Measurements from ENCODE around the gene PTH2.

The PTH2 gene

GRCh38 chr19:49433240-49433901, 10.1 kb upstream of the PTH2 start:
- Histone ChIP-seq H4K20me1 (ENCODE audit: insufficient read depth, low read length) (no peaks in the 10 kb centered on the region), H3K27ac (ENCODE audit: low read length) (no peak overlapping the region), H3K9ac (ENCODE audit: low read length) (no peak overlapping the region), H2AFZ (ENCODE audit: low read length) (no peak overlapping the region), H3K4me3 (ENCODE audit: low read length) (no peak overlapping the region), H3K4me2 (ENCODE audit: low read depth, low read length) (no peak overlapping the region), H3K79me2 (ENCODE audit: low read length) (no peaks in the 10 kb centered on the region), H3K36me3 (replicated peaks; ENCODE audit: insufficient read depth, low read length) (no peaks in the 10 kb centered on the region), H3F3A (ENCODE audit: insufficient read depth, low read length) (no peaks in the 10 kb centered on the region), H3K4me1 (ENCODE audit: low read length) (no peaks in the 10 kb centered on the region), H3K9me2 (replicated peaks; ENCODE audit: insufficient read depth, low read length) (no peaks in the 10 kb centered on the region), H3K9me3 (replicated peaks; ENCODE audit: insufficient read depth, low read length) (no peaks in the 10 kb centered on the region), H3K27me3 (replicated peaks; ENCODE audit: insufficient read depth, low read length) (peaks cover 98% of the 10 kb centered on the region)
- DNase-seq: no peak
- TF ChIP-seq EZH2phosphoT487 (IDR thresholded peaks at IDR 0.05; ENCODE audit: low read length): no peak
- TF ChIP-seq CTCF (IDR thresholded peaks at IDR 0.05; ENCODE audit: low read length): no peak
- TF ChIP-seq EZH2 (optimal IDR thresholded peaks at IDR 0.05; ENCODE audit: low read depth, low read length): no peak

GRCh38 chr19:49432141-49433073, 9.2 kb upstream of the PTH2 start:
- H3K27me3 ChIP-seq (replicated peaks; ENCODE audit: insufficient read depth, low read length): peaks cover 98% of the 10 kb centered on the region
- H3K4me1 ChIP-seq (ENCODE audit: low read length): no peaks in the 10 kb centered on the region
- H3K4me3 ChIP-seq (ENCODE audit: low read length): no peak overlapping the region
- H3K9ac ChIP-seq (ENCODE audit: low read length): no peak overlapping the region
- H4K20me1 ChIP-seq (ENCODE audit: insufficient read depth, low read length): no peaks in the 10 kb centered on the region
- H3K36me3 ChIP-seq (replicated peaks; ENCODE audit: insufficient read depth, low read length): no peaks in the 10 kb centered on the region
- no peaks in the 10 kb centered on the region for H3F3A ChIP-seq (ENCODE audit: insufficient read depth, low read length)
- H3K4me2 ChIP-seq (ENCODE audit: low read depth, low read length): no peak overlapping the region
- H2AFZ ChIP-seq (ENCODE audit: low read length): no peak overlapping the region
- no peaks in the 10 kb centered on the region for H3K9me2 ChIP-seq (replicated peaks; ENCODE audit: insufficient read depth, low read length)
- H3K27ac ChIP-seq (ENCODE audit: low read length): no peak overlapping the region
- H3K9me3 ChIP-seq (replicated peaks; ENCODE audit: insufficient read depth, low read length): no peaks in the 10 kb centered on the region
- DNase-seq: no peak
- TF ChIP-seq EZH2phosphoT487 (IDR thresholded peaks at IDR 0.05; ENCODE audit: low read length) (no peak), EZH2 (optimal IDR thresholded peaks at IDR 0.05; ENCODE audit: low read depth, low read length) (no peak), CTCF (IDR thresholded peaks at IDR 0.05; ENCODE audit: low read length) (no peak)
- no peaks in the 10 kb centered on the region for H3K79me2 ChIP-seq (ENCODE audit: low read length)

- Histone ChIP-seq H3K79me2 (ENCODE audit: low read length) (no peaks in the 10 kb centered on the region), H3K36me3 (replicated peaks; ENCODE audit: insufficient read depth, low read length) (no peaks in the 10 kb centered on the region), H2AFZ (ENCODE audit: low read length) (no peak overlapping the region), H3K27me3 (replicated peaks; ENCODE audit: insufficient read depth, low read length) (peaks cover 98% of the 10 kb centered on the region), H3K9me3 (replicated peaks; ENCODE audit: insufficient read depth, low read length) (no peaks in the 10 kb centered on the region), H3F3A (ENCODE audit: insufficient read depth, low read length) (no peaks in the 10 kb centered on the region), H3K9ac (ENCODE audit: low read length) (no peak overlapping the region), H3K27ac (ENCODE audit: low read length) (no peak overlapping the region), H3K4me2 (ENCODE audit: low read depth, low read length) (no peak overlapping the region), H3K4me3 (ENCODE audit: low read length) (no peak overlapping the region), H3K9me2 (replicated peaks; ENCODE audit: insufficient read depth, low read length) (no peaks in the 10 kb centered on the region), H4K20me1 (ENCODE audit: insufficient read depth, low read length) (no peaks in the 10 kb centered on the region), H3K4me1 (ENCODE audit: low read length) (no peaks in the 10 kb centered on the region)
- no peak for TF ChIP-seq CTCF (IDR thresholded peaks at IDR 0.05; ENCODE audit: low read length)
- no peak for TF ChIP-seq EZH2phosphoT487 (IDR thresholded peaks at IDR 0.05; ENCODE audit: low read length)
- no peak for TF ChIP-seq EZH2 (optimal IDR thresholded peaks at IDR 0.05; ENCODE audit: low read depth, low read length)
- no peak for DNase-seq
Observed at GRCh38 chr19:49431330-49431749, 8.1 kb upstream of the PTH2 start.

All from MM.1S (cell line).